ENCODE results near the gene ZNF346.
"Not testable (repeated sequence)": the region's sequence is repeated elsewhere in the genome, so short reads cannot be mapped to it uniquely, and the experiment has no call there.

Gene ZNF346, protein sequence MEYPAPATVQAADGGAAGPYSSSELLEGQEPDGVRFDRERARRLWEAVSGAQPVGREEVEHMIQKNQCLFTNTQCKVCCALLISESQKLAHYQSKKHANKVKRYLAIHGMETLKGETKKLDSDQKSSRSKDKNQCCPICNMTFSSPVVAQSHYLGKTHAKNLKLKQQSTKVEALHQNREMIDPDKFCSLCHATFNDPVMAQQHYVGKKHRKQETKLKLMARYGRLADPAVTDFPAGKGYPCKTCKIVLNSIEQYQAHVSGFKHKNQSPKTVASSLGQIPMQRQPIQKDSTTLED

DNA sequence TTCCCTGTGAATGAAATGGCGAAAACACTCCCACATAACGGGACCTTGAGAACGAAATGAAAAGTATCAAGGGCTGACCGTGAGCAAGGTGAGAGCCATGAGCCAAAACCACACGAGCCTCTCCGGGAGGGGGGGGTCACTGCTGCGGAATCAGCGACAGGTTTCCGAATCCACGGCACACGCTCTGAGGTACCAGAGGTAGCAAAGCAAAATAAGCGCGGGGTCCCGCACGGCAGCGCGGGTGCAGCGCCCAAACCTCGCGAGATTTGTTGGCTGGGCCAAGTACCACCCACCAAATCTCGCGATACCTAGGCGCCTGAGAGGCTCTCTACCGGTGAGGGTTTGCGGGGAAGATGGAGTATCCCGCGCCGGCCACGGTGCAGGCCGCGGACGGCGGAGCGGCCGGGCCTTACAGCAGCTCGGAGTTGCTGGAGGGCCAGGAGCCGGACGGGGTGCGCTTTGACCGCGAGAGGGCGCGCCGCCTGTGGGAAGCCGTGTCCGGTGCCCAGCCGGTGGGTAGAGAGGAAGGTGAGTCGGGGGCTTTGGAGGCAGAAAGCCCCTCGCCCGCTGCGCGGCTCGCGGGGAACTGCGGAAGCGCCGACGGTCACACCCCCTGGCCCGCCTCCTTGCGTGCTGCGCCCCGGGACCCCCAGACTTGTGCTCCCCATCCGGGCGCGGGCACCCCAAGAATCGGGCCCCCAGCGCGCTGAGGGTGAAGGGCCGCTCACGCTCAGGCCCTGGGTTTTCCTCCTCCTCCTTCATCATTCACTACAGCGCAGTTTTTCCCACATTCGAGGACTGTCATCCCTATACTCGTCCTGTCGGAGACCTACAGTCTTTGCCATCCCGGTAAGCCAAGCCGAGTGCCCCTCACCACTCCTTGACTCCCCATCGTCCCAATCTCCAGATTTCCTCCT is at the start of gene ZNF346:
ZNF346 (plus strand) TSS at position 311 of the 917 bp plus-strand sequence; CDS start at position 354, 43 bp downstream.
- DNase-seq: peak; percentile 96

DNA sequence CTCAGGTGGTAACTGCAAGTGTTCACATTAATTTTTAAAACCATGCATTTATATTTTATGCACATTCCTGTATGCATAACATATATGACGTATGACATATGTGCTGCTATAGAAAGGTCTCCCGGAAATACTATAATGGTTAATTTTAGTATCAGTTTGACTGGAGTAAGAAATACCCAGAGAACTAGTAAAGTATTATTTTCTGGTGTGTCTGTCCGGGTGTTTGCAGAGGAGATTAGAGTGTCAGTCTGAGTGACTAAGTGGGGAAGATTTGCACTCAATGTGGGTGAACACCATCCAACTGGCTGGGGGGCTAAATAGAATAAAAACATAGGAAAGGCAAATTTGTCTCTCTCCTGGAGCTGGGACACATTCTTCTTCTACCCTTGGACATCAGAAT is 42.8 kb upstream of the ZNF346 start:
- no peak for DNase-seq

DNA sequence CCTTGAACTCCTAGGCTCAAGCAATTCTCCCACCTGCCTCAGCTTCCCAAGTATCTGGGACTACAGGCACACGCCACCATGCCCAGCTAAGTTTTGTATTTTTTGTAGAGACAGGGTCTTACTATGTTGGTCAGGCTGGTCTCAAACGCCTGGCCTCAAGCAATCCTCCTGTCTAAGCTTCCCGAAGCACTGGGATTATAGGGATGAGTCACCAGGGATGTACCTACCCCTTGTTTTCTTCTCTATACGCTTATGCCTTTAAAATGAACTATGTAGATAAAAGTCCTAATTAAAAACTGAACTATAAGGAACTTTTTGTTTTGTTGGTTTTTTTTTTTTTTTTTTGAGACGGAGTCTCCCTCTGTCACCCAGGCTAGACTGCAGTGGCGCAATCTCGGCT is 41.7 kb upstream of the ZNF346 start:
- no peak for DNase-seq

DNA sequence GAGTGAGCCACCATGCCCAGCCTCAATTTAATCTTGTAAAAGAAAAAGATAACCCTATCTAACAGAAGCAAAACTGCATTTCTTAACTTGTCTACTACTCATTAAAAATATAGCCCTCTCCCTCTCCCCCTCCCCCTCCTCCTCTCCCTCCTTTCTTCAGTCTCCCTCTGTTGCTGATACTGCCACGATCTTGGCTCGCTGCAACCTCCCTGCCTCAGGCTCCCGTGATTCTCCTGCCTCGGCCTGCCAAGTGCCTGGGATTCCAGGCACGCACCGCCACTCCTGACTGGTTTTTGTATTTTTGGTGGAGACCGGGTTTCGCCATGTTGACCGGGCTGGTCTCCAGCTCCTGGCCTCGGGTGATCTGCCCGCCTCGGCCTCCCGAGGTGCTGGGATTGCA is 39.4 kb upstream of the ZNF346 start:
- DNase-seq: not testable (repeated sequence)

DNA sequence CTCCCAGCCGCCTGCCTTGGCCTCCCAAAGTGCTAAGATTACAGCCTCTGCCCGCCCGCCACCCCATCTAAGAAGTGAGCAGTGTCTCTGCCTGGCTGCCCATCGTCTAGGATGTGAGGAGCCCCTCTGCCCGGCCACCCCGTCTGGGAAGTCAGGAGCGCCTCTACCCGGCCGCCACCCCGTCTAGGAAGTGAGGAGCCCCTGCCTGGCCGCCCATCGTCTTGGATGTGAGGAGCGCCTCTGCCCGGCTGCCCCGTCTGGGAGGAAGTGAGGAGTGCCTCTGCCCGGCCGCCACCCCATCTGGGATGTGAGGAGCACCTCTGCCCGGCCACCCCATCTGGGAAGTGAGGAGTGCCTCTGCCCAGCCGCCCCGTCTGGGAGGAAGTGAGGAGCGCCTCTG is 38.9 kb upstream of the ZNF346 start:
- DNase-seq: not testable (repeated sequence)

DNA sequence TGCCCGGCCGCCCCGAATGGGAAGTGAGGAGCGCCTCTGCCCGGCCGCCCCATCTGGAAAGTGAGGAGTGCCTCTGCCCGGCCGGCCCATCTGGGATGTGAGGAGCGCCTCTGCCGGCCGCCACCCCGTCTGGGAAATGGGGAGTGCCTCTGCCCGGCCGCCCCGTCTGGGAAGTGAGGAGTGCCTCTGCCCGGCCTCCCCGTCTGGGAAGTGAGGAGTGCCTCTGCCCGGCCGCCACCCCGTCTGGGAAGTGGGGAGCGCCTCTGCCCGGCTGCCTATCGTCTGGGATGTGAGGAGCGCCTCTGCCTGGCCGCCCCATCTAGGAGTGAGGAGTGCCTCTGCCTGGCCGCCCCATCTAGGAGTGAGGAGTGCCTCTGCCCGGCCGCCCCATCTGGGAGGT is 38.3 kb upstream of the ZNF346 start:
- not testable (repeated sequence) for DNase-seq

DNA sequence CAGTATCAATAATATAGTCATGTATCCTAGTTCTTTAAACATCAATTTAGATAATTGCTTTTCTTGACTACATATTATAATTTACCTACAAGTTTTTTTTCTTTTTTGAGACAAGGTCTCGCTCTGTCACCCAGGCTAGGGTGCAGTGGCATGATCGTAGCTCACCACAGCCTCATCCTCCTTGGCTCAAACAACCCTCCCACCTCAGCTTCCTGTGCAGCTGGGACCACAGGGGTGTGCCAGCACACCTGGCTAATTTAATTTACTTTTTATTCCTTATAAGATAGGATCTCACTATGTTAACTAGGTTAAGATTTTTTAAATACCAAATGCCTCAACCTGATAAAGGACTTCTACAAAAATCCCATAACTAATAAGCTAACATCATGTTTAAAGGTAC is 37.0 kb upstream of the ZNF346 start:
- DNase-seq: no peak

DNA sequence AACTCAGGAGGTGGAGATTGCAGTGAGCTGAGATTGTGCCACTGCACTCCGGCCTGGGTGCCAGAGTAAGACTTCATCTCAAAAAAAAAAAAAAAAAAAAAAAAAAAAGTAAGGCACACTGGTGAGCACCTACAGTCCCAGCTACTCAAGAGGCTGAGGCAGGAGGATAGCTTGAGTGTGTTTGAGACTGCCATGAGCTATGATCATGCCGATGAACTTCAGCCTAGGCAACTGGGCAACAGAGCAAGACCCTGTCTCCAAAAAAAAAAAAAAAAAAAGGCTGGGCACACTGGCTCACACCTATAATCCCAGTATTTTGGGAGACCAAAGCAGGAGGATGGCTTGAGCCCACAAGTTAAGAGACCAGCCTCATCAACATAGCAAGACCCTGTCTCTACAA is 36.2 kb upstream of the ZNF346 start:
- DNase-seq: no peak

DNA sequence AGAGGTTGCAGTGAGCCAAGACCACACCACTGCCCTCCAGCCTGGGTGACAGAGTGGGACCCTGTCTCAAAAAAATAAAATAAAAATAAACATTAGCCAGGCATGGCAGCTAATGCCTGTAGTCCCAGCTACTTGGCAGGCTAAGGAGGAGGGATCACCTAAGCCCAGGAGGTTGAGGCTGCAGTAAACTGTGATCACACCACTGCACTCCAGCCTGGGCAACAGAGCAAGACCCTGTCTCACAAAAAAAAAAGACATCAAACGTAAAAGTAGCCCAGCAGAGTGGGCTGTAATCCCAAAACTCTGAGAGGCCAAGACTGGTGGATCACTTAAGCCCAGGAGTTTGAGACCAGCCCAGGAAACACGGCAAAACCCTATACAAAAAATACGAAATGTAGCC is 34.9 kb upstream of the ZNF346 start:
- no peak for DNase-seq

DNA sequence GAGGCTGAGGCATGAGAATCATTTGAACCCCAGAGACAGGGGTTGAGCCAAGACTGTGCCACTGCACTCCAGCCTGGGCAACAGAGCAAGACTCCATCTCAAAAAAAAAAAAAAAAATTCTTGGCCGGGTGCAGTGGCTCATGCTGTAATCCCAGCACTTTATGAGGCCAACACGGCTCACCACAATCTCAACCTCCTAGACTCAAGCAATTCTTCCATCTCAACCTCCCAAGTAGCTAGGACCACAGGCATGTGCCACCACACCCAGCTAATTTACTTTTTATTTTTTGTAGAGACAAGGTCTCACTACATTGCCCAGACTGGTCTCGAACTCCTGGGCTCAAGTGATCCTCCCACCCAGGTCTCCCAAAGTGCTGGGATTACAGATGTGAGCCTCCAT is 29.4 kb upstream of the ZNF346 start:
- DNase-seq: not testable (repeated sequence)

DNA sequence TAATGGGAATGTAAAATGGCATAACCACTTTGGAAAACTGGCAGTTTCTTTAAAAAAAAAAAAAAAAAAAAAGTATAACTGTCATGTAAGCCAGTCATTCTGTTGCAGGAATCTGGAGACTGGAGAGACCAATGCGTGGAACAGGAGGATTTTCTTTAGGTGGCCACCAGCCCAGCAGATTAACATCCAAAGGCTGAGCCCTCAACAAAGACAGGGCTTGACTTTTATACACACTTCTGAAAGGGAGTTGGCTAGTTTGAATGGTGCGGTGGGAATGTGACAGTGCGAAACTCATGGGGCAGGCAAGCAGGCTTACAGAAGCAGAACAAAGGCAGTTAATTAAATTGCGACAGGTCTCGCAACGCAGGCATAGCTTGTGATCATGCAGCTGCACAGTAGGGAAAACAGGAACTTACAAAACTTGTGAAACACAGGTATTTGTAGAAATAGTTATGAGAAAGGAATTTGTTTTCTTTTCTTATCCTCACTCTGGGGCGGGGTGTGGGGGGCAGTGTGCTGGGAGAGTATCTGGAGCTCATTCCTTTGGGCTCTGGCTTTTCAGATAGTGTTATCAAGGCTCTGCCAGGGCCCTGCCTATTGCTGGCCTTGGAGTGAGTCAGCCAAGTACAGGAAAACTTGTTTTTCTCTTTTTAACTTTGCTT is 27.9 kb upstream of the ZNF346 start:
- no peak for DNase-seq

DNA sequence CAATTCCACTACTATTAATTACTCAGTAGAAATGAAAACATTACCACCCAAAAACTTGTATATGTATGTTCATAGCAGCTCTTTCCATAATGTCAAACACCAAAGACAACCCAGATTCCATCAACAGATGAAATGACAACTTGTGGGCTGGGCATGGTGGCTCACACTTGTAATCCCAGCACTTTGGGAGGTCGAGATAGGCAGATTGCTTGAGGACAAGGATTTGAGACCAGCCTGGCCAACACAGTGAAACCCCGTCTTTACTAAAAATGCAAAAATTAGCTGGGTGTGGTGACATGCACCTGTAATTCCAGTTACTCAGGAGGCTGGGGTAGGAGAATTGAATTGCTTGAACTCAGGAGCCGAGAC is 27.4 kb upstream of the ZNF346 start:
- DNase-seq: no peak

DNA sequence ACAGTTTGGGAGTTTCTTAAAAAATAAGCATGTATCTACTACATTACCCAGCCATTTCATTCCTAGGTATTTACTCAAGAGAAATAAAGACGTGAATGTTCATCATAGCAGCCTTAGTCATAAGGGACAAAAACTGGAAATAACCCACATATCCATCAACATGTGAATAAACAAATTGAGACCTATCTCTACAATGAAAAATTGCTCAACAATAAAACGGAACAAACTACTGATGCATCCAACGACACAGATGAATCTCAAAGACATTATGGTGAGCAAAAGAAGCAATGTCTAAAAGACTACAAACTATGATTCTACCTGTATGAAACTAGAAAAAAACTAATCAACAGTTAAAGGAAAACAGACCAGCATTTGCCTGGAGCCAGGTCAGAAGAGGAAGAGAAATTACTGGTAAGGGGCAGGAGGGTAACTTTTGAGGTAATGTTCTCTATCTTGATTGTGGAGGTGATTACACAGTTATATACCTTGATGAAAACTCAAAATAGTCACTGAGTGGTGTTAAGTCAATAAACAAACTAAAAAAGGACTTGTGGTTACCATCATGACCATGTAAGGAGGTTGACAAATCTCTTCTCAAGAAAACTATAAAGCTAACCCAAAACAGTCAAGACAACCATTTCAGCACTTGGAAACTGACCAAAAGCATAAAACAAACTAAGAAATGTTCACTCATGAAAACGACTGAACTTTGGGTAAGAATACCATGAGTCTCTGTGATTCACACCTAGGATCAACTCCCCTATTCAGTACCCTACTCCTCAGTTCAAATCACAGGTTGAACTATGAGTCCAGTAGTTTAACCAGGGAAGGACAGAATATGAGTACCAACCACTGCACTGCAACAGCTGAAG is 26.4 kb upstream of the ZNF346 start:
- no peak for DNase-seq

DNA sequence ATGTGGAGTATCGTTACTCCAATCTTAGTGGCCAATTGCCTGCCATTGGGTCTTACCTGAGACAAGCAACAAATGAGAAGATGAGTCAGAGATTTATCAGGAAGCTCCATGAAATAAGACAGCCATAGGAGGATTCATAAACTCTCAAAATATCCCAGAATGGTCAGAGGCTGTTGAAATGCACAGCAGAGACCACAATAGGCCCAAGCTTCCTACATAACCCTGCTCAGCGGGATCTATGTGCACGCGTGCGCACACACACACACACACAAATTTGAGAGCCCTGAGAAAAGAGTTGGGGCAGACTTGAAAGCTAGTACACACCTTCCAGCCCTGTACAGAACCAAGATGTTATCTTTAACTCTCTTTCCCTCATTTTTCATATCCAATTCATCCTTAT is 25.7 kb upstream of the ZNF346 start:
- no peak for DNase-seq

DNA sequence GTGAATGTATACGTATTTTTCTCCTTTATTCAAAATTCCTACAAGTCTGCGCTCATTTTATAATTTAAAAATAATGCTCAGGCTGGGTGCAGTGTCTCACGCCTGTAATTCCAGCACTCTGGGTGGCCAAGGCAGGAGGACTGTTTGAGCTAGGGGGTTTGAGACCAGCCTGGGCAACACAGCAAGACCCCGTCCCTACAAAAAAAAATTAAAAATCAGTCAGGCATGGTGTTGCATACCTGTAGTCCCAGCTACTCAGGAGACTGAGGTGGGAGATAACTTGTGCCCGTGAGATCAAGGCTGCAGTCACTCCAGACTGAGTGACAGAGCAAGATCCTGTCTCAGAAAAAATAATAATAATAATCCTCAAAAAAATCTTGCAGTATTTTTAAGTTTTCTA is 23.7 kb upstream of the ZNF346 start:
- DNase-seq: no peak

DNA sequence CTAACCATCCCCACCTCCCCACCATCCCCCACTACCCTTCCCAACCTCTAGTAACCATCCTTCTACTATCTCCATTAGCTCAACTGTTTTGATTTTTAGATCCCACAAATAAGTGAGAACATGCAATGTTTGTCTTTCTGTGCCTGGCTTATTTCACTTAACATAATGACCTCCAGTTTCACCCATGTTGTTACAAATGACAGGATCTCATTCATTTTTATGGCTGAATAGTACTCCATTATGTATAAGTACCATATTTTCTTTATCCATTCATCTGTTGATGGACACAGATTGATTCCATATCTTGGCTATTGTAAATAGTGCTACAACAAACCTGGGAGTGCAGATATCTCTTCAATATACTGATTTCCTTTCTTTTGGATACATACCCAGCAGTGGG is 23.0 kb upstream of the ZNF346 start:
- DNase-seq: not testable (repeated sequence)

DNA sequence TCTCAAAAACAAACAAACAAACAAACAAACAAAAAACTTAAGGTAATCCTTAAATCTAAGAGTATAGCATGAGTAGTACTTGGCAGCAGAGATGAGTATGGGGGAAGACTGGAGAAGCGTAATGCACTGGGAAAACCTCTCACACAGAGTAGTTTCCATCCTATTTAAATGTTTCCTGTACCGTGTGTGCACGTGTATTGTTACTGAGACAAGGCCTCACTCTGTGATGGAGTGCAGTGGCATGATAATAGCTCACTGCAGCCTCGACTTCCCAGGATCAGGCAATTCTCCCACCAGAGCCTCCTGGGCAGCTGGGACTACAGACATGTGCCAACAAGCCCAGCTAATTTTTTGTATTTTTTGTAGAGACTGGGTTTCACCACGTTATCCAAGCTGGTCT is 18.8 kb upstream of the ZNF346 start:
- no peak for DNase-seq

DNA sequence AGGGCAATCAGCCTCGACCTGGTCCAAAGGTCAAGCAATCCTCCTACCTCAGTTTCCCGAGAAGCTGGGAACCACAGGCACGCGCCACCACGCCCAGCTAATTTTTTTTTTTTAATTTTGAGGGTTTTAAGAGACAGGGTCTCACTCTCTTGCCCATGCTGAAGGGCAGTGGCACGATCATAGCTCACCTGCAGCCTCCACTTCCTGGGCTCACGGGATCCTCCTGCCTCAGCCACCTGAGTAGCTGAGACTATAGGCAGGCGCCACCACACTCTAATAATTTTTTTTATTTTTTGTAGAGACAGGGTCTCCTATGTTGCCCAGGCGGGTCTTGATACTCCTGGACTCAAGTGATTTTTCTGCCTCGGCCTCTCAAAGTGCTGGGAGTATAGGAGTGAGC is 17.5 kb upstream of the ZNF346 start:
- DNase-seq: no peak

DNA sequence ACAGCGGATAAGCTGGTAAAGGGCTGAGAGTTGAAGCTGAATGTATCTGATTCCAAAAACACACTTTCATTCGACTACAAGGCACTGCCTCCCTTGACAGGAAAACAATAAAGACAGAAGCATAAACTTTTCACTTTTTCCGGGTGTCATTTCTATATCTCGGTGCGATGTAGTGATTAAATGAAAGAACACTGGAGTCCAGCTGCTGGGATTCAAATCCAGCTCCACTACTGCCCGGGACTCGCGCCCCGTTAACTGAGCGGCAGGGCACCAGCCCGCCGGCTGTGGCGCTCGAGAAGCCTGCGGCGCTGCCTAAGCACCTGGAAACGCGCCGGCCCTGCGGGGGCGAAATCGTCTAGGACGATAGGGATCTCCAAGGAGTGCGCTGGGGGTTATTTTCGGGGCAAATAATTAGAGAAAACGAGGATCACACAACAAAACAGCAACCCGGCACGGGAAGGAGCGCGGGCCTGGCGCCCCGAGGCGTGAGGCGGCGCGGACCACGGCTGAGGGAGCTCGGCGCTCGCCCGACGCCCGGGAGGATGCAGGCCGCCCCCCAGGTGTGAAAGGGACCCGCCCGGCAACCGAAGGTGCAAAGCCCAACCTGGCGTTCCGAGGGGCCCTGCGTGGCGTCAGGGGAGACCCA is 16.8 kb upstream of the ZNF346 start:
- DNase-seq: peak; percentile 77

DNA sequence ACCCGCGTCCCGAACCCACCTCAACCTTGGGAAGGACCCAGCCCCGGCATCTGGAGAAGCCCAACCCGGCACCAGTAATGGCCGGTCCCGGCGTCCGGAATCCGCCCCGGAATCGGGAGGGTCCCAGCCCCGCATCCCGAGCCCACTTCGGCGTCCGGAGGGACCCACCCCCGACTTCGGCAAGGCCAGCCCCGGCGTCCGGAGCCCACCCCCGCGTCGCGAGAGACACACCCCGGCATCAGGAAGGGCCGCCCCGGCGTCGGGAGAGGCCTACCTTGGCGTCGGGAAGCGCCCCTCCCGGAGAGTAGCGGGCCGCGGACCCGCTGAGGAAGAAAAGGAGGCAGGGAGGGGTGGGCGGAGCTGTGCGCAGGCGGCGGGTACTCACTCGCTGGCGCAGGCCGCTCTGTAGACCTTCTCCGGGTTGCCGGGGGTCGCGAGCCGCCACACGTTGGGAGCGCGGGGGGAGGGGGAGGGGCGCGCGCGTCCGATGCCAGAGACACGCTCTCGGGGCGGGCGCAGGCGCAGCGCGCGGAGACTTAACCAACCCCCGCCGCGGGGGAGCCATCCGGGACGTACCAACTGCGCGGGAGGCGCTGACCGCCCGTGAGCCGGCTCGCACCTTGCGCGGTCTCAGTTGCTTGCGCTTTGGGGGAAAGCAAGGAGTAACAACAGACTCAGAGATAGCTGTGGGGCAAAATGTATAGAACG is 16.1 kb upstream of the ZNF346 start, which contains the start of gene UIMC1:
UIMC1 (minus strand) TSS at position 515 of the 708 bp plus-strand sequence. CDS start 24,164 bp downstream, outside the sequence.
- DNase-seq: peak; percentile 92

DNA sequence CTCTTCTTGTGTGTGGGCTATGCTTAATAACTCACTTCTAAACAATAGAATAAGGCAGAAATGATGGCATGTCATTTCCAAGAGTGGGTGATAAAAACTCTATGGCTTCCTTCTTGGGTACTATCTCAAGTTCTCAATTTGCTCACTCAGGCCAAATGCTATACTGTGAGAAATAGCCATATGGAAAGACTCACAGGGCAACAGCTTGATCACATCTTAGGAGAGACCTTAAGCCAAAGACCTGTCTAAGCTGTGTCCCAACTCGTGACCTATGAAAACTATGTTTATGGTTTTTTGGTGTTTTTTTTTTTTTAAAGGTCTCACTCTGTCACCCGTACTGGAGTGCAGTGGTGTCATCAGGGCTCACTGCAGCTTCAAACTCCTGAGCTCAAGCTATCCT is 13.8 kb upstream of the ZNF346 start:
- DNase-seq: no peak

Measured in COR-L47 (cell line).